Suprapubic skin (tissue), 4 donors: ENCODE results near the gene FAF2. TPM values are rescaled to one million over a fixed set of nuclear protein-coding genes. Genes with fewer than 3 reads are reported as not detected.
A peak's percentile ranks its signal among the peaks of the same experiment; 100 is the strongest.

ENCODE experiments used
- DNase-seq, 2 donors: peaks; one replicate each; pipeline ENCODE4 v3.0.0-alpha.2; 2019; ENCODE audit warnings: low spot score in 2 of 2
- H3K27ac ChIP-seq: fragments of 200-600 bp; sonication (generic); one replicate; pipeline ENCODE4 v1.5.1; 2019
- H3K27me3 ChIP-seq: fragments of 200-600 bp; sonication (generic); one replicate; pipeline ENCODE4 v1.5.1; 2019
- H3K36me3 ChIP-seq: fragments of 200-600 bp; sonication (generic); one replicate; pipeline ENCODE4 v1.5.1; 2019
- H3K4me1 ChIP-seq: fragments of 200-600 bp; sonication (generic); one replicate; pipeline ENCODE4 v1.5.1; 2019
- H3K4me3 ChIP-seq: fragments of 200-600 bp; sonication (generic); one replicate; pipeline ENCODE4 v1.5.1; 2019; ENCODE audit warnings: mild to moderate bottlenecking
- H3K9me3 ChIP-seq: fragments of 200-600 bp; sonication (generic); one replicate; pipeline ENCODE4 v1.5.1; 2019
- CTCF ChIP-seq, 2 donors: fragments of 200-600 bp in 1 of 2; fragments of 450-650 bp in 1 of 2; sonication (generic) in 1 of 2; IDR thresholded peaks; one replicate each; pipeline ENCODE4 v1.5.1; 2016 to 2019; ENCODE audit warnings: antibody characterized with exemption in 2 of 2, mild to moderate bottlenecking in 1 of 2, moderate library complexity in 1 of 2
- EP300 ChIP-seq: sonication (generic); formaldehyde crosslinking; IDR thresholded peaks from one replicate; pipeline ENCODE4 v1.6.1; 2017; ENCODE audit warnings: antibody characterized with exemption
- POLR2A ChIP-seq, 2 donors: fragments of 450-650 bp; IDR thresholded peaks; one replicate each; pipeline ENCODE4 v1.6.1; 2017; ENCODE audit warnings: antibody characterized with exemption in 2 of 2, mild to moderate bottlenecking in 2 of 2, moderate library complexity in 2 of 2
- POLR2AphosphoS5 ChIP-seq, 3 donors: sonication (generic); formaldehyde crosslinking; IDR thresholded peaks; one replicate each; pipeline ENCODE4 v1.6.1; 2017; ENCODE audit warnings: antibody characterized with exemption in 3 of 3
- WGBS: methylation state at CpG from one replicate; pipeline ENCODE4 v1.1.5; 2018; 5-methylcytosine and 5-hydroxymethylcytosine counted together
- total RNA-seq, 4 donors: library from RNA; depleted of rRNA; stranded (reverse); fragments of >200 nt; gene quantifications; one replicate each; pipeline ENCODE4 v1.1.0, GENCODE V29; 2016

FAF2 gene
- total RNA-seq, 4 donors from 2014 or later, result 28.8 to 41.9 (median 37.1) TPM

GRCh38 chr5:176535101-176535663 is 87.0 kb downstream of the FAF2 start:
- peaks cover 68% of the 10 kb centered on the region for H3K4me1 ChIP-seq
- TF ChIP-seq CTCF (IDR thresholded peaks at IDR 0.05) (no peak), EP300 (no peak), POLR2AphosphoS5 (IDR thresholded peaks at IDR 0.05) (no peak)
- H3K27me3 ChIP-seq, result no peaks in the 10 kb centered on the region
- peaks cover 21% of the 10 kb centered on the region for H3K36me3 ChIP-seq
- H3K4me3 ChIP-seq, result peak overlapping the region; percentile 76
- H3K9me3 ChIP-seq, result no peaks in the 10 kb centered on the region
- peak overlapping the region; percentile 95 for H3K27ac ChIP-seq
- WGBS, result 31% methylated on average over 11 of the region's 11 CpGs
- DNase-seq, result no peak

- peak overlapping the region; percentile 76 for H3K4me3 ChIP-seq
- peak overlapping the region; percentile 95 for H3K27ac ChIP-seq
- no peaks in the 10 kb centered on the region for H3K27me3 ChIP-seq
- WGBS, result no CpG with 5 or more reads among the region's 9 CpGs
- peaks cover 70% of the 10 kb centered on the region for H3K4me1 ChIP-seq
- no peak for DNase-seq
- H3K36me3 ChIP-seq, result peaks cover 15% of the 10 kb centered on the region
- H3K9me3 ChIP-seq, result no peaks in the 10 kb centered on the region
- no peak for TF ChIP-seq POLR2A (IDR thresholded peaks at IDR 0.05)
- no peak for TF ChIP-seq EP300
- no peak for TF ChIP-seq CTCF (IDR thresholded peaks at IDR 0.05)
- no peak for TF ChIP-seq POLR2AphosphoS5 (IDR thresholded peaks at IDR 0.05)
Observed at GRCh38 chr5:176535664-176536131, 87.5 kb downstream of the FAF2 start.

GRCh38 chr5:176536132-176536901 is 88.1 kb downstream of the FAF2 start:
- Histone ChIP-seq H3K4me3 (peak overlapping the region; percentile 76), H3K9me3 (no peaks in the 10 kb centered on the region), H3K27me3 (no peaks in the 10 kb centered on the region), H3K36me3 (peaks cover 9% of the 10 kb centered on the region), H3K27ac (peak overlapping the region; percentile 95), H3K4me1 (peaks cover 71% of the 10 kb centered on the region)
- 2% methylated on average over 11 of the region's 43 CpGs for WGBS
- DNase-seq, result peak; percentile 93 to 94
- peak in 1 of 3 donors; percentile 37 for TF ChIP-seq POLR2AphosphoS5 (IDR thresholded peaks at IDR 0.05)
- TF ChIP-seq CTCF (IDR thresholded peaks at IDR 0.05), result no peak
- TF ChIP-seq POLR2A (IDR thresholded peaks at IDR 0.05), result no peak
- TF ChIP-seq EP300, result no peak

GRCh38 chr5:176536902-176537553 is 88.8 kb downstream of the FAF2 start, which contains the start of gene RNF44:
Gene RNF44, minus strand, starts transcription at chr5:176537402. Its CDS starts 4,930 bp downstream, at chr5:176532472.
- Histone ChIP-seq H3K9me3 (no peaks in the 10 kb centered on the region), H3K4me3 (peak within 1 kb of the TSS; percentile 76), H3K27ac (peak within 1 kb of the TSS; percentile 95), H3K36me3 (peaks cover 2% of the 10 kb centered on the region), H3K4me1 (peaks cover 71% of the 10 kb centered on the region), H3K27me3 (no peaks in the 10 kb centered on the region)
- TF ChIP-seq CTCF (IDR thresholded peaks at IDR 0.05) (no peak), POLR2AphosphoS5 (IDR thresholded peaks at IDR 0.05) (peak in 1 of 3 donors; percentile 4)
- DNase-seq, result peak; percentile 99
- WGBS, result 0% methylated on average over 10 of the region's 63 CpGs
